ENCODE data around the gene CCNB3.
"Not testable (repeated sequence)": the region's sequence is repeated elsewhere in the genome, so short reads cannot be mapped to it uniquely, and the experiment has no call there.

The CCNB3 gene

DNA sequence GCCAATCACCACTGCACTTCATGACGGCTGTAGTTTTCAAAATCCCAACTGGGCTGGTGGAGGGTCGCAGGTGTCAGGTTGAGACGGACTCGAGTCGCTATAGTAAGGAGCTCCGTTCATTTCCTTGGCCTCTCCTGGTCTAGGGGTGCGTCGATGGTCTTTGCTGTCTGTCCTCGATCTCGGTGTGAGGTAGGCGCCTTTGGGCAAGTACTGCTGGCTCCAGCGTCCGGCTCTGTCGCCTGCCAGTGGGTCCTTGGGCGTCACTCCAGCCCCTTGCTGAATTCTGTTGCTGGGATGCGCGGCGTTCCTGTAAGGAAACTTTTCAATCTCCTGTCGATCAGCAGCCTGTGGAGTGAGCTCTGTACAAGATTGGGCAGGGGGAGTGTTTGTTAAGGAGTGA is 76.7 kb downstream of the CCNB3 start:
- H3K79me2 ChIP-seq (ENCODE audit: insufficient read depth, low read length) = no peaks in the 10 kb centered on the region
- no peak overlapping the region for H3K27ac ChIP-seq (ENCODE audit: low read depth, low read length)
- no peaks in the 10 kb centered on the region for H3K9me3 ChIP-seq (ENCODE audit: insufficient read depth, low read length)
- H4K20me1 ChIP-seq (ENCODE audit: low read depth, low read length) = no peaks in the 10 kb centered on the region
- H2AFZ ChIP-seq (ENCODE audit: low read depth, low read length, severe bottlenecking) = no peak overlapping the region
- no peak overlapping the region for H3K4me2 ChIP-seq (ENCODE audit: low read depth, low read length, poor library complexity, severe bottlenecking)
- no peak overlapping the region for H3K9ac ChIP-seq (ENCODE audit: low read length)
- H3K36me3 ChIP-seq (ENCODE audit: low read length) = no peaks in the 10 kb centered on the region
- H3K27me3 ChIP-seq (ENCODE audit: low read length) = no peaks in the 10 kb centered on the region
- H3K9me2 ChIP-seq (replicated peaks; ENCODE audit: insufficient read depth, low read length) = no peaks in the 10 kb centered on the region
- H3F3A ChIP-seq (ENCODE audit: insufficient read depth) = no peaks in the 10 kb centered on the region
- no peak overlapping the region for H3K4me3 ChIP-seq (ENCODE audit: insufficient read depth, low read length, poor library complexity, severe bottlenecking)
- no peak for TF ChIP-seq EZH2phosphoT487 (conservative IDR thresholded peaks at IDR 0.05; ENCODE audit: low read length)
- TF ChIP-seq, protein P1, sequence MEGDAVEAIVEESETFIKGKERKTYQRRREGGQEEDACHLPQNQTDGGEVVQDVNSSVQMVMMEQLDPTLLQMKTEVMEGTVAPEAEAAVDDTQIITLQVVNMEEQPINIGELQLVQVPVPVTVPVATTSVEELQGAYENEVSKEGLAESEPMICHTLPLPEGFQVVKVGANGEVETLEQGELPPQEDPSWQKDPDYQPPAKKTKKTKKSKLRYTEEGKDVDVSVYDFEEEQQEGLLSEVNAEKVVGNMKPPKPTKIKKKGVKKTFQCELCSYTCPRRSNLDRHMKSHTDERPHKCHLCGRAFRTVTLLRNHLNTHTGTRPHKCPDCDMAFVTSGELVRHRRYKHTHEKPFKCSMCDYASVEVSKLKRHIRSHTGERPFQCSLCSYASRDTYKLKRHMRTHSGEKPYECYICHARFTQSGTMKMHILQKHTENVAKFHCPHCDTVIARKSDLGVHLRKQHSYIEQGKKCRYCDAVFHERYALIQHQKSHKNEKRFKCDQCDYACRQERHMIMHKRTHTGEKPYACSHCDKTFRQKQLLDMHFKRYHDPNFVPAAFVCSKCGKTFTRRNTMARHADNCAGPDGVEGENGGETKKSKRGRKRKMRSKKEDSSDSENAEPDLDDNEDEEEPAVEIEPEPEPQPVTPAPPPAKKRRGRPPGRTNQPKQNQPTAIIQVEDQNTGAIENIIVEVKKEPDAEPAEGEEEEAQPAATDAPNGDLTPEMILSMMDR (IDR thresholded peaks at IDR 0.05; ENCODE audit: insufficient read depth, low read length, poor library complexity, severe bottlenecking) = no peak

DNA sequence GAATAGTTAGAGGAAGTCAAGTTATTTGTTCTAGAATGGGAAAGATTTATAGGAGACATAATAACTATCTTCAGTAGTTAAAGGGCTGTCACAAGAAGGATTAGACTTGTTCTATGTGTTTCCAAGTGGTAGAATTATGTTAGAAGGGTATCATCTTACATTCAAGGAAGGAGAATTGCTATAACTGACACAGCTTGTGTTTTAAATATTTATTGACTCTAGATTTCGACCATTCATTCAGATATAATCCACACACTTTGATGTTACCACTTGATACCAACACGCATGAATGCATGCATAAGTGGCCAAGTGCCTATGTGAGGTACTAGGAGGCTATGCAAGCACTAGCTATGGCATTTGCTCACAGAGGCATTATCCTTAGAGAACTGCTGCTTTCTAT is 122.7 kb downstream of the CCNB3 start:
- H3K27me3 ChIP-seq (ENCODE audit: low read length) = no peaks in the 10 kb centered on the region
- H4K20me1 ChIP-seq (ENCODE audit: low read depth, low read length) = no peaks in the 10 kb centered on the region
- H3K9me3 ChIP-seq (ENCODE audit: insufficient read depth, low read length) = no peaks in the 10 kb centered on the region
- no peak overlapping the region for H2AFZ ChIP-seq (ENCODE audit: low read depth, low read length, severe bottlenecking)
- H3F3A ChIP-seq (ENCODE audit: insufficient read depth) = no peaks in the 10 kb centered on the region
- no peak for TF ChIP-seq EZH2phosphoT487 (conservative IDR thresholded peaks at IDR 0.05; ENCODE audit: low read length)
- TF ChIP-seq, protein P1 (IDR thresholded peaks at IDR 0.05; ENCODE audit: insufficient read depth, low read length, poor library complexity, severe bottlenecking) = no peak
- no peak overlapping the region for H3K9ac ChIP-seq (ENCODE audit: low read length)
- no peaks in the 10 kb centered on the region for H3K9me2 ChIP-seq (replicated peaks; ENCODE audit: insufficient read depth, low read length)
- no peaks in the 10 kb centered on the region for H3K36me3 ChIP-seq (ENCODE audit: low read length)
- H3K4me3 ChIP-seq (ENCODE audit: insufficient read depth, low read length, poor library complexity, severe bottlenecking) = no peak overlapping the region
- no peak overlapping the region for H3K4me2 ChIP-seq (ENCODE audit: low read depth, low read length, poor library complexity, severe bottlenecking)
- no peak overlapping the region for H3K27ac ChIP-seq (ENCODE audit: low read depth, low read length)
- H3K79me2 ChIP-seq (ENCODE audit: insufficient read depth, low read length) = no peaks in the 10 kb centered on the region

DNA sequence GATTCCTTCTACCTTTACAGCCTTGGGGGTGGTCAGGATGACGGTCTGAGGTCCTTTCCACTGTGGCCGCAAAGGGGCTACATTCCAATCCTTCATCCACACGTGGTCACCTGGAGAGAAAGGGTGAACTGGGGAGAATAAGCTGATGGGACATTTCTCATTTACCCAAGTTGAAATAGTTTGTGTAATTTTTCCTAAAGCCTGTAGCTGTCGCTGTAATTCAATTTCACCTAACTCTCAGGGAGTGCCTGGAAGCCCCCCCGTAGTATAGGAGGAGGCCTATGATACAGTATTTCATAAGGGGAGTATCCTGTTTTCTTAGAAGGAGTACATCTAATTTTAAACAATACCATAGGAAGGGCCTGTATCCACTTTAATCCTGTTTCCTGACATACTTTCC is 128.1 kb downstream of the CCNB3 start:
- H3K4me3 ChIP-seq (ENCODE audit: insufficient read depth, low read length, poor library complexity, severe bottlenecking); H3K27ac ChIP-seq (ENCODE audit: low read depth, low read length); H3K79me2 ChIP-seq (ENCODE audit: insufficient read depth, low read length); H3K9me2 ChIP-seq (replicated peaks; ENCODE audit: insufficient read depth, low read length); H3K27me3 ChIP-seq (ENCODE audit: low read length); H2AFZ ChIP-seq (ENCODE audit: low read depth, low read length, severe bottlenecking); H3K4me2 ChIP-seq (ENCODE audit: low read depth, low read length, poor library complexity, severe bottlenecking); H3K9me3 ChIP-seq (ENCODE audit: insufficient read depth, low read length); H3K36me3 ChIP-seq (ENCODE audit: low read length); H3F3A ChIP-seq (ENCODE audit: insufficient read depth); H3K9ac ChIP-seq (ENCODE audit: low read length); H4K20me1 ChIP-seq (ENCODE audit: low read depth, low read length): not testable (repeated sequence)

DNA sequence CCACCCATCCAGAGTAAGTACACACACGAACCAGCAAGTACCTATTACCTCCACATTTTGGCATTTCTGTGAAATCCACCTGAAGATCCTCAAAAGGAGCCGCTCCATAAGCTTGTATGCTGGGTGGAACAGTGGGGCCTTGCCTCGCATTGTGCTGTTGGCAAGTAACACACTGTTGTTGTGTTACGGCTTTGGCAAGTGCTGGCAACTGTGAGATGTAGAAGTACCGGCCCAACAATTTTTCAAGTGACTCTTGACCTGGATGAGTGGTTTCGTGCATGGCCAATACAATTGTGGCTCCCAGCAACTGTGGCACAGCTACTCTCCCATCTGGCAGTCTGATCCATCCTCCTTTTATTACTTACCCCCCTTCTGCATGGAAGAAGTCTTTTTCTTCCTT is 128.7 kb downstream of the CCNB3 start:
- Histone ChIP-seq H3K4me3 (ENCODE audit: insufficient read depth, low read length, poor library complexity, severe bottlenecking) (no peak overlapping the region), H3F3A (ENCODE audit: insufficient read depth) (no peaks in the 10 kb centered on the region), H4K20me1 (ENCODE audit: low read depth, low read length) (no peaks in the 10 kb centered on the region), H3K36me3 (ENCODE audit: low read length) (no peaks in the 10 kb centered on the region), H3K4me2 (ENCODE audit: low read depth, low read length, poor library complexity, severe bottlenecking) (no peak overlapping the region), H3K9me3 (ENCODE audit: insufficient read depth, low read length) (no peaks in the 10 kb centered on the region), H3K27ac (ENCODE audit: low read depth, low read length) (no peak overlapping the region), H3K79me2 (ENCODE audit: insufficient read depth, low read length) (no peaks in the 10 kb centered on the region), H3K9ac (ENCODE audit: low read length) (no peak overlapping the region), H2AFZ (ENCODE audit: low read depth, low read length, severe bottlenecking) (no peak overlapping the region), H3K27me3 (ENCODE audit: low read length) (no peaks in the 10 kb centered on the region), H3K9me2 (replicated peaks; ENCODE audit: insufficient read depth, low read length) (no peaks in the 10 kb centered on the region)
- TF ChIP-seq EZH2phosphoT487 (conservative IDR thresholded peaks at IDR 0.05; ENCODE audit: low read length) = no peak
- TF ChIP-seq, protein P1 (IDR thresholded peaks at IDR 0.05; ENCODE audit: insufficient read depth, low read length, poor library complexity, severe bottlenecking) = no peak

Measured in SU-DHL-6 (cell line).